ENCODE measurements around the gene KLLN.
"Not testable (repeated sequence)": the region's sequence is repeated elsewhere in the genome, so short reads cannot be mapped to it uniquely, and the experiment has no call there.

KLLN gene

DNA sequence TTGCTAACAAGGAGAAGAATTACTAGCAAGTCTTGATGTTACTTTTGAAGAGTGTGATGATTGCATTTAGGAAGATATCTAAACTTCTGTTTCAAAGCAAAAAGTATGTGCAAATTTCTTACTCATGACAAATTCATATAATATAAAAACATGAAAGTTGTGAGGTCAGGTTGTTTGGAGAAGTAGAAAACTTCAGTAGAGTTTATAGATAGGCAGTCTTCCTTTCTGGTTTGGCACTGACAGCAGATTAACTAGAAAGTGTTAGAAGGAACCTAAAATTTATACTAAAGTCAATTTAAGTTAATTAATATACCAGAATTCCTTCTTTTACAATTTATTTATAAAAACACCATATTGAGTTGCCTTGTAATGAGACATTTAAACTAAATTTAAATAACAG is 17.0 kb upstream of the KLLN start:
- TF ChIP-seq Cebpa-rat (IDR thresholded peaks at IDR 0.05), result no peak
- Histone ChIP-seq H3K9me3 (peaks cover 28% of the 10 kb centered on the region), H3K27me3 (no peaks in the 10 kb centered on the region), H3K4me3 (no peak overlapping the region), H3K4me2 (no peak overlapping the region), H4K20me1 (peaks cover 52% of the 10 kb centered on the region), H3K4me1 (no peaks in the 10 kb centered on the region), H3K27ac (no peak overlapping the region), H3K9ac (no peak overlapping the region), H3K36me3 (peaks cover 64% of the 10 kb centered on the region)

DNA sequence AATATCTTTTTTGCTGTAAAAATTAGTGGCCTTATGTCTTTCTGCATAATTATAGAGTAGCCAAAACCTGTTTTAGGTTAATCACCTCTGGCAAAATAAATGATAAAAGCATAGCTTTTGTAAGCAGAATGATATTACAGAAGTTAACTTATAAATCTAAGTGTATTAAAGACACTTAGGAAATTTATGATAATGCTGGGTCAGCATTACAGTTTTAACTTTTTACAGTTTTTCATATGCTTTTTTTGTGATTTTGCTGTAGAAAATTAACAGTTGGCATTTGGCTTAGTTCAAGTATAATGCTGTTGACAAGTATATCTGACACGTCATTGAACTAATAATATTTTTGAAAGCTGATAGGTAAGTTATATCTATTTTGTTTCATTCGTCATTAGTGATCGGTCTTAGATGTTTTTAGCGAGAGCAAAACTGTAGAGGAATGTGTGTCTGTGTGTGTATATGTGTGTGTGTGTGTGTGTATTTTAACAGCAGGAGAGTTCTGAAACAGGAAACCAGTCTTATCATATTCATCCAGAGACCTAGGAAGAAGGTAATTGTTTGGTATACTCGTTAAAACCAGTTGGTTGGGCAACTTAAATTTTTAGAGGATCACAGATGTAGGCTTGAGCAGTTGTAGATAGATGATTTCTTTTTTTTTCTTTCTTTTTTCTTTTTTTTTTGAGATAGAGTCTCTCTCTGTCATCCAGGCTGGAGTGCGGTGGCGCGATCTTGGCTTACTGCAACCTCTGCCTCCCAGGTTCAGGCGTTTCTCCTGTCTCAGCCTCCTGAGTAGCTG is 15.5 kb upstream of the KLLN start:
- Histone ChIP-seq H3K27ac (no peak overlapping the region), H3K4me1 (no peaks in the 10 kb centered on the region), H3K4me2 (no peak overlapping the region), H3K27me3 (no peaks in the 10 kb centered on the region), H3K9ac (no peak overlapping the region), H3K36me3 (peaks cover 55% of the 10 kb centered on the region), H3K4me3 (no peak overlapping the region), H3K9me3 (peaks cover 28% of the 10 kb centered on the region), H4K20me1 (peaks cover 60% of the 10 kb centered on the region)
- TF ChIP-seq Cebpa-rat (IDR thresholded peaks at IDR 0.05), result no peak

DNA sequence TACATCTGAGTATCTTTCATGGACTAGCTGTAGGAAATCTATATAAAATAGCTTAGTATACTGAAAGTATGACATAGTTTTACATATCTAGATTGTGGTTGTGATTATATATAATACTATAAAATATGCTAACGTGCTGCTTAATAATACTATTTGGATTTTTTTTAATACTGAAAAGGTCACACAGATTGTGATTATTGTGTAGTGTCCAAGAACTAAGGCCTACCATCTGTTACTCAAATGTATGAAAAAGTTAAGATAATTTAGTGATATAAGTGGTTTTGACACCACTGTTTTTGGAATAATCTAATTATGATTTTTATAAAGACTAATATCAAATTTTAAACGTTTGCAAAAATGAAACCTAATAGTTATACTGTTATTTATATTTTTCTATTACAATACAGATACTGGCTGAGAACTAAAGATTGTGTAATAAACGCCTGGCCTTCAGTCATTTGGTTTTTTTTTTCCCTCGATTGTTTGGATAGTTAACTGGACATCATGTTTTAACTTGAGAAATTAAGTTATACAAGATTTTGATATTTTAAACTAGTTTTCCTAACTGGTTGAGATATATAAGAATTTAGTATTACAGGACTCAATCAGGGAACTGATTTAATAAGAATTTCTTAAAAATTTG is 12.7 kb upstream of the KLLN start:
- H4K20me1 ChIP-seq, result peaks cover 72% of the 10 kb centered on the region
- TF ChIP-seq Cebpa-rat (IDR thresholded peaks at IDR 0.05), result no peak
- no peak overlapping the region for H3K9ac ChIP-seq
- no peak overlapping the region for H3K4me3 ChIP-seq
- no peak overlapping the region for H3K4me2 ChIP-seq
- H3K27me3 ChIP-seq, result no peaks in the 10 kb centered on the region
- H3K27ac ChIP-seq, result no peak overlapping the region
- H3K4me1 ChIP-seq, result peaks cover 21% of the 10 kb centered on the region
- H3K36me3 ChIP-seq, result peaks cover 52% of the 10 kb centered on the region
- peaks cover 23% of the 10 kb centered on the region for H3K9me3 ChIP-seq

DNA sequence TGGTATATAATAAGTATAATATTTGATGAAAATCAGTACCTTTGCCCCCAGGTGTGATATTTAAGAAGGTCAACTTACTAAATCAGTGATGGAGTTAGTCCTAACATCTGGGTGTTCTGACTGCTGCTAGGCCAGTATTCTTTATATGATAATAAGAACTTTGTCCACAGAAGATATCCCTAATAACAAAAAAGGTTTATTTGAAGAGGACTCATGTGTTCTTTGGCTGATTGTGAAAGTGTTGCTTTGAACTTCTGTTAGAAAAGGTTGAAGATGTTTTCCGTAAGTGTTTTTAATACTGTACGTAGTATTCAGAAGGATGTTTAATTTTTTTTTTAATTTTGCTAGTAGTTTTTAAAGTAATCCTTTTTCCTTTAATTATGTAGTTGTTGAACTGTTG is 10.3 kb upstream of the KLLN start:
- H3K4me2 ChIP-seq, result peak overlapping the region; percentile 6
- H3K4me3 ChIP-seq, result no peak overlapping the region
- peaks cover 45% of the 10 kb centered on the region for H3K4me1 ChIP-seq
- H3K36me3 ChIP-seq, result peaks cover 32% of the 10 kb centered on the region
- TF ChIP-seq Cebpa-rat (IDR thresholded peaks at IDR 0.05), result no peak
- no peaks in the 10 kb centered on the region for H3K27me3 ChIP-seq
- H3K9ac ChIP-seq, result no peak overlapping the region
- peaks cover 88% of the 10 kb centered on the region for H4K20me1 ChIP-seq
- H3K9me3 ChIP-seq, result peaks cover 9% of the 10 kb centered on the region
- no peak overlapping the region for H3K27ac ChIP-seq

DNA sequence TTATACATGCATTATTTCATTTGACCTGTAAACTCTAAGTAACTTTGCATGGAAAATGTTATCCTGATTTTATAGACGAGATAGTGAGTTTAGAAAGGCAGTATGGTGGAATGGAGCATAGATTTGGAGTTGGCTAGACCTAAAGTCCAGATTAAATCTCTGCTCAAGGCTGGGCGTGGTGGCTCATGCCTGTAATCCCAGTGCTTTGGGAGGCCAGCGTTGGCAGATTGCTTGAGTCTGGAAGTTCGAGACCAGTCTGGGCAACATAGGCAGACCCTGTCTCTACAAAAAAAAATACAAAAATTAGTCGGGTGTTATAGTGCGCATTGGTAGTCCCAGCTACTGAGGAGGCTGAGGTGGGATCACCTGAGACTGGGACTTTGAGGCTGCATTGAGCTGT is 9.5 kb upstream of the KLLN start:
- Histone ChIP-seq H3K4me2 (peak overlapping the region; percentile 6; the same call in 1 of the 2 replicates), H3K4me3 (no peak overlapping the region), H3K36me3 (peaks cover 24% of the 10 kb centered on the region), H3K4me1 (peaks cover 46% of the 10 kb centered on the region), H3K27me3 (no peaks in the 10 kb centered on the region), H4K20me1 (peaks cover 91% of the 10 kb centered on the region), H3K9ac (no peak overlapping the region), H3K27ac (no peak overlapping the region), H3K9me3 (peaks cover 1% of the 10 kb centered on the region; the same call in 1 of the 2 replicates)
- TF ChIP-seq Cebpa-rat (IDR thresholded peaks at IDR 0.05), result no peak

DNA sequence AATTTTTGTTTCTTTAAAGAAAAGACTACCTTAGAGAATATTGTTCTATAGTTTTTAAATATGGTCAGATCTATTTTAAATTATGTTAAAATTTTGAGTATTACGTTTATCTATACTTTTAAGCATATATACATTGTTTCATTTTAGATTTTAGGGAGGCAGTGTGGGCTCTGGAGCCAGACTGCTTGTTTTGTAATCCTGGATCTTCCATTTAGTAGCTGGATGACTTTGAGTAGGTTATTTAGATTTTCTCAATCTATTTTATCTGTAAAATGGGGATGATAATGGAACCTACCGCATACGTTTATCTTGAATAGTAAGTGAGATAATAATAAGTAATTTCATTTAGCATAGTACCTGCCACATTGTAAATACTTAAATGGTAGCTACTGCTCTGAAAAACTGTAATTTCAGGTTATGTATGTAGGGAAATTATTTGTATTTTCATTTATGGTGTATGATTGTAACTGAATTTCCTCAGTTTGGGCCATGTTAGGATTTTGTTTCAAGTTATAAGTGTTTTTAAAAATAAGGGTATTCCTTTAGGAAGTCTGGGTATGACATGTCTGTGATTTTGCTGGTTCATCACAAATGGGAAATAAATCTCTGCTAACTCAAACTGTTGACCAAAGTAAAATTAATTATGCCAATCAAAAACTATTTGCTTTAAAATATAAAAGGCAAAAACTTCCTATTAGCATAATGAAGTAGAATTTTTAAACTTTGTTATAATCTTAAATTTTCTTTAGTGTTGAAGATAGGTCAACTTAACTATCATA is 6.6 kb upstream of the KLLN start:
- TF ChIP-seq Cebpa-rat (IDR thresholded peaks at IDR 0.05), result no peak
- Histone ChIP-seq H3K4me1 (peaks cover 46% of the 10 kb centered on the region), H3K4me3 (peak overlapping the region; percentile 90; the same call in 1 of the 2 replicates), H3K4me2 (peak overlapping the region; percentile 85), H3K27me3 (no peaks in the 10 kb centered on the region), H4K20me1 (peaks cover 100% of the 10 kb centered on the region), H3K27ac (no peak overlapping the region), H3K9ac (no peak overlapping the region), H3K9me3 (no peaks in the 10 kb centered on the region), H3K36me3 (peaks cover 18% of the 10 kb centered on the region)

DNA sequence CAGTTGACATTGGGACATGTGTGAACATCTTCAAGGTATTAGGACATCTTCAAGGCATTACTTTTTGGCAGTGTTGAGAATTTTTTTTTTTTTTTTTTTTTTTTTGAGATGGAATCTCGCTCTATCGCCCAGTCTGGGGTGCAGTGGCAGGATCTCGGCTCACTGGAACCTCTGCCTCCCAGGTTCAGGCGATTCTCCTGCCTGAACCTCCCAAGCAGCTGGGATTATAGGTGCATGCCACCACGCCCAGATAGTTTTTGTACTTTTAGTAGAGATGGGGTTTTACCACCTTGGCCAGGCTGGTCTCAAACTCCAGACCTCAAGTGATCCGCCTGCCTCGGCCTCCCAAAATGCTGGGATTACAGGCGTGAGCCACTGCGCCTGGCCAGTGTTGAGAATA is 5.8 kb upstream of the KLLN start:
- not testable (repeated sequence) for H3K9ac ChIP-seq, H3K9me3 ChIP-seq, H3K27ac ChIP-seq, H3K27me3 ChIP-seq
- H3K4me1 ChIP-seq, result peaks cover 46% of the 10 kb centered on the region
- peaks cover 18% of the 10 kb centered on the region for H3K36me3 ChIP-seq
- H3K4me3 ChIP-seq, result peak overlapping the region; percentile 90
- peak overlapping the region; percentile 85 for H3K4me2 ChIP-seq
- H4K20me1 ChIP-seq, result peaks cover 100% of the 10 kb centered on the region

DNA sequence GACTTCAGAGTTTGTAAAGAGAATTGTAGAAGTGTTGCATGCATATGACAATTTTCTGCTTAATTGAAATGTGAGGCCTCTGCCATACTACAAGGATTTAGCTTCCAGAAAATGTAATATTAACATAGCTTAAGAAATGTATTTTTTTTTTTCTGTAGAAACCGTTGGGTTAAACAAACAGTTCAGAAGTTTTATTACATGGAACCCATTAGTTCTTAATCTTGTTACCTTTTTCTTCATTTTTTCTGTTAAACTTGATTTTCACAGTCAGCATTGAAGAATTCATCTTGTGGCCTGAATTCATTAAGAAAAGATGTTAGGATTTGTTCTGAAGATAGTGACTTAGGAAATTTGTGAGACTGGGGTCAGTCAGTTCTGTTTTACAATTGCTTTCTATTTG is 4.9 kb upstream of the KLLN start:
- Histone ChIP-seq H3K4me1 (peaks cover 42% of the 10 kb centered on the region), H3K27me3 (no peaks in the 10 kb centered on the region), H3K27ac (peak overlapping the region; percentile 97; the same call in 1 of the 2 replicates), H4K20me1 (peaks cover 96% of the 10 kb centered on the region), H3K9ac (peak overlapping the region; percentile 99), H3K4me3 (peak overlapping the region; percentile 90), H3K4me2 (peak overlapping the region; percentile 85), H3K9me3 (no peaks in the 10 kb centered on the region), H3K36me3 (peaks cover 16% of the 10 kb centered on the region)
- TF ChIP-seq Cebpa-rat (IDR thresholded peaks at IDR 0.05), result no peak

DNA sequence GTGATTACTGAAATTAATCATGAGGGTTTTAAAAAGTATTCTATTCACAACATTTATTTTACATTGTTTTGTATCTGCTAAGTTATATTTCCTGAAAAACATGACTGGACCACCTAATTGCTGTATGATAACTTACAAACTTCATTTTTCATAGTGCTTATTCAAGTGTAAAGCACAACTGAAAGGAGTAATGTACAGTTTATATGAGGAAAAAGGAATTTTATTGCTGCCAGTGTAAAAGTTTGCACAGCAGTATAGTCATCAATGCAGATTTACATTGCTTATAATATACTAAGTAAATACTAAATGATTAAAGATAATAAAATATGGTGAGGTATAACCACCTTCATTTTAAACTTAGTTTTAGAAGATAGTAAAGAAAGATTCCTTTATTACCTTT is 4.1 kb upstream of the KLLN start:
- H3K27ac ChIP-seq, result peak overlapping the region; percentile 97
- peaks cover 33% of the 10 kb centered on the region for H3K4me1 ChIP-seq
- no peaks in the 10 kb centered on the region for H3K27me3 ChIP-seq
- H3K9ac ChIP-seq, result peak overlapping the region; percentile 99
- H3K36me3 ChIP-seq, result peaks cover 7% of the 10 kb centered on the region; the same call in 1 of the 2 replicates
- TF ChIP-seq Cebpa-rat (IDR thresholded peaks at IDR 0.05), result no peak
- peaks cover 88% of the 10 kb centered on the region for H4K20me1 ChIP-seq
- no peaks in the 10 kb centered on the region for H3K9me3 ChIP-seq
- H3K4me2 ChIP-seq, result peak overlapping the region; percentile 85
- peak overlapping the region; percentile 90 for H3K4me3 ChIP-seq
